Measurements from ENCODE around the gene IL17RD.

DNA sequence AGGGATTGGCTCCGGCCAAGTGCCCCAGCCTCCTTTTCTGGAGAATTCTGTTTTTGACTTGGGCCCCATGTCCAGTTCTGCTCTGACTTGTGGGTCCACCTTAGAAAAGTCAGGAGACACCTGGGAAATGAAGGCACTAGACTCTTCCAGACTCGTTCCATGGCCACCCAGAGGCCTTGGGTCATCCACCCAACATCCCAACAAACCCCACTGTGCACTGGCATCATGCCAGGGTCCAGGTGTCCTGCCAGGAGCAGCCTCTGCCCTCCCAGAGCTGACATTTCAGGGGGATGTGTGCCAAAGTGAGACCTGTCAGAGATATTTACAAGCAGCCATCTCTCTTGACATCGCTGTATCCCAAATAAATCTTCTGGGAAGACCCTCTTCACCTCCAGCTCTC lies 91.5 kb downstream of the IL17RD start:
- TF ChIP-seq PAX8 (IDR thresholded peaks at IDR 0.05) (no peak), GATAD2B (conservative IDR thresholded peaks at IDR 0.05; ENCODE audit: low read depth) (no peak), CHD2 (IDR thresholded peaks at IDR 0.05; ENCODE audit: borderline replicate concordance, low read depth, low read length) (no peak), USF2 (IDR thresholded peaks at IDR 0.05; ENCODE audit: borderline replicate concordance, low read depth, low read length) (no peak), NR2C1 (IDR thresholded peaks at IDR 0.05) (no peak), CBFB (IDR thresholded peaks at IDR 0.05; ENCODE audit: low read depth) (no peak), POLR2AphosphoS5 (IDR thresholded peaks at IDR 0.05; ENCODE audit: low read length) (no peak), CEBPB (IDR thresholded peaks at IDR 0.05; ENCODE audit: borderline replicate concordance in 1 of 2, low read depth in 2 of 2, low read length in 2 of 2) (no peak), SMARCA5 (IDR thresholded peaks at IDR 0.05) (no peak), ZZZ3 (IDR thresholded peaks at IDR 0.05; ENCODE audit: control insufficient read depth, insufficient read length, low read depth) (no peak)
- TF ChIP-seq, protein P1, sequence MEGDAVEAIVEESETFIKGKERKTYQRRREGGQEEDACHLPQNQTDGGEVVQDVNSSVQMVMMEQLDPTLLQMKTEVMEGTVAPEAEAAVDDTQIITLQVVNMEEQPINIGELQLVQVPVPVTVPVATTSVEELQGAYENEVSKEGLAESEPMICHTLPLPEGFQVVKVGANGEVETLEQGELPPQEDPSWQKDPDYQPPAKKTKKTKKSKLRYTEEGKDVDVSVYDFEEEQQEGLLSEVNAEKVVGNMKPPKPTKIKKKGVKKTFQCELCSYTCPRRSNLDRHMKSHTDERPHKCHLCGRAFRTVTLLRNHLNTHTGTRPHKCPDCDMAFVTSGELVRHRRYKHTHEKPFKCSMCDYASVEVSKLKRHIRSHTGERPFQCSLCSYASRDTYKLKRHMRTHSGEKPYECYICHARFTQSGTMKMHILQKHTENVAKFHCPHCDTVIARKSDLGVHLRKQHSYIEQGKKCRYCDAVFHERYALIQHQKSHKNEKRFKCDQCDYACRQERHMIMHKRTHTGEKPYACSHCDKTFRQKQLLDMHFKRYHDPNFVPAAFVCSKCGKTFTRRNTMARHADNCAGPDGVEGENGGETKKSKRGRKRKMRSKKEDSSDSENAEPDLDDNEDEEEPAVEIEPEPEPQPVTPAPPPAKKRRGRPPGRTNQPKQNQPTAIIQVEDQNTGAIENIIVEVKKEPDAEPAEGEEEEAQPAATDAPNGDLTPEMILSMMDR (IDR thresholded peaks at IDR 0.05 in 2 of 3, conservative IDR thresholded peaks at IDR 0.05 in 1 of 3; ENCODE audit: control insufficient read depth in 2 of 3, extremely low read depth in 1 of 3, insufficient read depth in 1 of 3, low read depth in 3 of 3, low read length in 3 of 3), result no peak

Data from GM12878 (cell line).